GM13977 (cell line): ENCODE data around the gene CEP104.

ENCODE experiments used
- DNase-seq: peaks from one replicate; pipeline ENCODE4 v3.0.0; 2012; ENCODE audit warnings: low spot score
- CTCF ChIP-seq: IDR thresholded peaks from 2 replicates; pipeline ENCODE4 v1.5.1; 2012; ENCODE audit warnings: mild to moderate bottlenecking, control low read depth; ENCODE audit not compliant: insufficient read depth; ENCODE audit errors: extremely low read depth, missing control alignments
- in situ Hi-C: fragments of 300-500 bp; cut with MboI; formaldehyde crosslinking; loops from one replicate; pipeline ENCODE4 v1.12.0; 2022; ENCODE audit warnings: low sequenced_read_pairs, low pct_unique_long_range_greater_than_20kb, mixed read lengths, inconsistent platforms; ENCODE audit not compliant: unreplicated experiment

CEP104 gene

GRCh38 chr1:3874736-3875135, 17.7 kb upstream of the CEP104 start:
- TF ChIP-seq CTCF, result no peak
- in situ Hi-C loops, result no loop called here
- DNase-seq, result no peak

GRCh38 chr1:3872546-3872945, 15.5 kb upstream of the CEP104 start:
- TF ChIP-seq CTCF, result no peak
- in situ Hi-C loops, result no loop called here
- DNase-seq, result no peak

GRCh38 chr1:3871451-3871805, 14.4 kb upstream of the CEP104 start:
- DNase-seq, result no peak
- no peak for TF ChIP-seq CTCF
- in situ Hi-C loops, result no loop called here

- TF ChIP-seq CTCF, result no peak
- in situ Hi-C loops, result no loop called here
- DNase-seq, result no peak
These were observed 12.8 kb upstream of the CEP104 start for GRCh38 chr1:3869751-3870301.

- in situ Hi-C loops, result no loop called here
- no peak for DNase-seq
- no peak for TF ChIP-seq CTCF
These were observed 11.5 kb upstream of the CEP104 start for GRCh38 chr1:3868464-3869006.

- in situ Hi-C loops, result no loop called here
- DNase-seq, result no peak
- no peak for TF ChIP-seq CTCF
These were observed 8.7 kb upstream of the CEP104 start for GRCh38 chr1:3865606-3866160.

- DNase-seq, result no peak
- in situ Hi-C loops, result no loop called here
- TF ChIP-seq CTCF, result no peak
These were observed 7.9 kb upstream of the CEP104 start for GRCh38 chr1:3864884-3865283.
